ENCODE results near the gene IFI27.
"Not testable (repeated sequence)": the region's sequence is repeated elsewhere in the genome, so short reads cannot be mapped to it uniquely, and the experiment has no call there.

IFI27 gene

GRCh38 chr14:94126800-94127199, 16.3 kb downstream of the IFI27 start:
- DNase-seq: no peak

- DNase-seq: no peak
These were observed 16.8 kb downstream of the IFI27 start for GRCh38 chr14:94127330-94127729.

DNA sequence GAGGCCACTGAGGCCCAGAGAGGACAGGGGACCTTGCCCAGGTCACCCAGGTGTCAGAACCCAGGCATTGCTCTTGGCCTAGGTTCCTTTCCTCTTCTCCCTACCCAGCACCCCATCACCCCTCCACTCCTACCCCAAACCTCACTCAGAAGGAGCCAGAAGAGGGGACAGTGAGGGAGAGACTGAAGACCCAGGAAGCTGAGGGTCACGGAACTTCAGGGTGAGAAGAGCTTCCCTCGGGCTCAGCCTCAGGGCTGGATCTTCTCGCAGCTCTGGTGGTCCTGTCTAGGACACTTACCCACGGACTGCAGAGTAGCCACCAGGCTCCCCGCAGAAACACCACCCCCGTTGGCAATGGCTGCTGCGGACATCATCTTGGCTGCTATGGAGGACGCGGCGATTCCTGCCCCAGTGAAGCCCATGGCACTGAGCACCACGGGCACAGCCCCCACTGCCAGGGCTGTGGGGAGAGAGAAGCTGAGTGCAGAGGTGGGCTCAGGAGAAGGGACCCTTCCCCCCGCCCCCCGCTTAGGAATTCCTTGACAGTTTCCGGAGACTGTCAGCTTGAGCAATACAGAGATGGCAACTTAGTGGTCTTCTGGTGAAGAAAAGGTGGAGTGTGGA, 17.8 kb downstream of the IFI27 start:
- DNase-seq: no peak

DNA sequence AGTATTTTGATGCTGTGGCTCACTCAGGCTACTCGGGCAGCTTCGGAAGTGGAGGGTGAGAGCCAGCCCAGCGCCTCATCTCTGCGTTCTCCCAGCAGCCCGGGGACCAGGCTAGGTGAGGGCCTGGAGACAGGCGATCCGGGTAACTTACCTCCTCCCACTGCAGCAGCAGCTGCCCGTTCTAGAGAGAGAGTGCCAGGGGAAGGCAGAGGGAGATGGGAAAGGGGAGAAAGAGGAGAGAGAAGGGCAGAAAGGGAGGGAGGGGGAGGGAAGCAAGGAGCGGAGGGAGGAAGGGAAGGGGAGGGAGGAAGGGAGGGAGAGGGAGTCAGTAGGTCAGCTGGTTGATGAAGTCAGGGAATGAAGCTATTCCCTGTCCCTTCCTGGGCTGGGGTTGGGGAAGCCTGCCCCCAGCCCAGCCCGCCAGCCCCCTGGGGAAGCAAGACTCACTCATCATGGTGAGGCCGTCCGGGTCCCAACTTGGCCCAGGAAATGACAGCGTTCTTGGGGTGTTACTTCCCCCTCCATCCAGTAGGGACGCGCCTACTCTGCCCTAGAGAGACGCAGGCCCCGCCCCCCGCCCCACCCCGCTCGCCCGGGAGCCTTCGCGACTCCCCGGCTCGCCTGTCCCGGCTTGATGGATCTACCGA, 18.7 kb downstream of the IFI27 start, which contains the start of gene IFI27L2:
Gene IFI27L2, minus strand, starts transcription at position 494 of the 647 bp plus-strand sequence. Its CDS starts 40 bp downstream, at position 454.
- peak; percentile 13 to 27 for DNase-seq

DNA sequence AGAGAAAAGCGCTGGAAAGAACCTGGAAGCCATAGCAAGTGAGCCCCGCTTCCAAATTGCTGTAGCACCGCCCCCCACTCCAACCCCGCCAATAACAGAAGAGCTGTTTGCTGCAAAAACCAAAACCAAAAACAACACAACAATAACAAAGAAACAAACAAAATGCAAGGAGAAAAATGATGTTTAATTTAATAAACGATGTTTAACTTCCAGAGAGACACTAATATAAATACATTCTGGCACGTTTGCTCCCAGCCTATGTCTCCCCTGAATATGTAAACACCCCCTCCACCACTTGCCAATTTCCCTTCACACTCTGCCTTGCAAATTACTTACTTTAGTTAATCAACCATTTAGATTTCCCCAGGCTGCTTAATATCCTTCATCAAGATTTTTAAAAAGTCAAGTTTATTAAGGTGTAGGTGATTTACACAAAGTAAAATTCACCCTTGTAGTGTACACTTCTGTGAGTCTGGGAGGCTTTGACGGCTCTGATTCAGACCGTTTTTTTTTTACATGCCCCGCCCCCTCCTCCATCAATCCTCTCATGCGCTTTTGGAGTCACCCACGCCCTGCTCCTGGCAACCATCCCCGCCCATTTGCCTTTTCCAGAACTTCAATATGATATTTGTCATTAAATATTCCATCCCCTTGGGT, 19.4 kb downstream of the IFI27 start:
- no peak for DNase-seq

GRCh38 chr14:94132285-94132887, 21.9 kb downstream of the IFI27 start:
- peak; percentile 44 to 59 for DNase-seq

- no peak for DNase-seq
These were observed 24.9 kb downstream of the IFI27 start for GRCh38 chr14:94135476-94135875.

- peak; percentile 38 to 66 for DNase-seq
These were observed 26.2 kb downstream of the IFI27 start for GRCh38 chr14:94136575-94137331.

DNA sequence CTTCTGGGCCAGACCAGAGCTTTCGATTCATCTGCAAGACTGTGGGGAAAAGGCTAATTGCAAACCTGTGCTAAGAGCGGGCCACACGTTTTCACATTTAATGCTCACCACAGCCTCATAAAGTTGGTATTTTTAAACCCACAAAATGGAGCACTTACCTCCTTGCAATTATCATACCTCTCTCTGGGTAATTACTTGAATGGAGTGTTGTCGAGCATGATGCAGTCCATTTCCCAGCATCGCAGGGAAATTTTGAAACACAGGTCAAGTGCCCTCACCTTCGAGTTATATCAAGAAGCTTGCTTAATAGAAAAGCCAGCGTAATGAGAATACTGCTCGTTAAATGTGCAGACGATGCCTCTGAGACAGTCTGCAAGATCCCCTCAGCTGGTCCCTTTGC, 27.7 kb downstream of the IFI27 start:
- peak; percentile 27 to 65 for DNase-seq

DNA sequence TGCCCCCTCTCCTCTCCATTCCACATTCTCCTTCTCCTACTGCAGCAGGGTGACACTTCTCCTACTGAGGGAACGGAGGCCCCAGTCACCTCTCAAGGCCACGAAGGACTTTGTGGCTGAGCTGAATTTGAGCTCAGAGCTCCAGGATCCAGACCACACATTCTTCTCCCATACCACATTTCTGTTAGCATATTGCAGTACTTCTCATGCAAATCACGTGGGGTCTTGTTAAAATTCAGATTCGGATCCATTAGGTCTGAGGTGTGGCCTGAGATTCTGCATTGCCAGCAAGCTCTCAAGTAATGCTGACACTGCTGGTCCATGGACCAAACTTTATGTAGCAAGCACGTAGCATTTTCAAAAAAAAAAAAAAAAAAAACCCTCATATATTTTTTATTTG, 28.5 kb downstream of the IFI27 start:
- DNase-seq: no peak

DNA sequence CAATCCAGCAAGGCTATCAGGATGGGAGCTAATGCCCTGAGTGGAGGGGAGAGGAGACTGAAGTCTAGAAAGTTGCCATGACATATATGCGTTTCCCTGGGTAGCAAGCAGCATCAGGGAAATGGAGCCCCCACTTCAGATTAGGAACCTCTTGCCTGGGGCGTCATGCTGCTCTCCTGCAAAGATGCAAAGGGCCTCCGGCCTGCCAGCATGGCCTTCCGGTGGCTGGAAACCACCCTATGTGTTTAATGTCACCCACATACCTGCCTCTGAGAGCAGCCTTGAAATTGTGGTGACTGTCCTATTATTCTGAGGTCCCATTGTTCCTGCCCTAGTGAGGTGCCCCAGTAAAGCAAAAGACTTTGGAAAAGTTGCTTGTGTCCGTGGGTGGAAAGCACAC, 28.9 kb downstream of the IFI27 start:
- no peak for DNase-seq

DNA sequence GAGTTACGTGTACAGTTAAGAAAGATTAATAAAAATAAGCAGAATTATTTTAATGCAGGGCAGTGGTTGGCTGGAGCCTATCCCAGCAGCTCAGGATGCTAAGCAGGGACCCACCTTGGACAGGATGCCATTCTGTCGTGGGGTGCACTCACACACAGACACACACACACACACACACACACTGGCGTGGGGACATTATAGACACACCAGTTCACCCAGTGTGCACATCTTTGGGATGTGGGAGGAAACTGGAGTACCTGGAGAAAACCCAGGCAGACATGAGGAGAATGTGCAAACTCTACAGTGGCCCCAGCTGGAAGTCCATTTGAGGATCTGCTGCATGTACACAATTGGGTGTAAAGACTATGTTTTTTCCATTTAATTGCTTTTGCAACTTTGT, 31.7 kb downstream of the IFI27 start:
- no peak for DNase-seq

- DNase-seq: no peak
These were observed 32.3 kb downstream of the IFI27 start for GRCh38 chr14:94142836-94143235.

GRCh38 chr14:94143239-94143638, 32.7 kb downstream of the IFI27 start:
- DNase-seq: no peak

DNA sequence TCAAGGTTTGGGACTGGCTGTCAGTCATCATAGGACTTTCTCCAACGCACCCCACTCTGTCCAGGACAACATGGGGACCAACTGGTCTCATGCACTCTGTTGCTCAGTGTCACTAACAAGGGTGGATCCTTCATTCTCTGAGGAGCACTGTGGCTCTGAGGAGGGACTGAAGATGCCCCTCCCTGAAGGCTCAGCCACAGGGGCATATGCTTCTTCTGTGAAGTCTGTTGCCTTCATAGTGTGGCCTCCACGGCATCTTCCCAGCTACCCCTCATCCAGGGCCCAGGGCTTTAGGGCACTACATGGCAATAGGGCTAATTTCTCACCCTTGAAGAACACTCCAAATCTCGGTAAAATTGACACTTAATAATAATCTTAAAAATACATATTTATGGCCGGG, 33.2 kb downstream of the IFI27 start:
- no peak for DNase-seq

GRCh38 chr14:94144765-94145164, 34.2 kb downstream of the IFI27 start:
- no peak for DNase-seq

GRCh38 chr14:94145902-94146527, 35.5 kb downstream of the IFI27 start:
- DNase-seq: no peak

- DNase-seq: no peak
These were observed 42.1 kb downstream of the IFI27 start for GRCh38 chr14:94152676-94153075.

DNA sequence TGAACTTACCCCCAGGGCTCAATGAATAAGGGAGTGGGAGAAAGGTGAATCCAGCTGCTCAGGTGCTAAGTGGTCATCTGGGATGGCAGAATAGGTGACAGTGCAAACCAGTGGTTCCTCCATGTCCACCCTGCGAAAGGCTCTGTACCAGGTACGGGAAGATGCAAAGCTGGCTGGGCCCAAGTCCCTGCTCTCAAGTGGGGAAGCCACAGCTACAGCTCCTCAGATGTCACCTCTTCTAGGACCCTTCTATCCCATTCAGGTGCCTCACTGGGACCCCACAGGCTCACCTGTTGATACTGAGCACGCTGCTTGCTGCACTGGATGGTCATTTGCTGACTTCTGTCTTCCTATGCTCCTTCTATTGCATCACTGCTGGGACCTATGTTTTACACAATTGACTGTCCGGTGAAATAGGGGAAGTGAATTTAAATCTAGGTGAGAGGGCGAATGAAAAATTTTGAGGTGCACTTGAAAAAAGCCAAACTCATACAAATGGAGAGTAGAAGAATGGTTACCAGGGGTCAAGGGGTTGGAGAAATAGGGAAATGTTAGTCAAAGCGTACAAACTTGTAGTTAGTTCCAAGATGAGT, 43.3 kb downstream of the IFI27 start:
- no peak for DNase-seq

- not testable (repeated sequence) for DNase-seq
These were observed 45.6 kb downstream of the IFI27 start for GRCh38 chr14:94156143-94156542.

DNA sequence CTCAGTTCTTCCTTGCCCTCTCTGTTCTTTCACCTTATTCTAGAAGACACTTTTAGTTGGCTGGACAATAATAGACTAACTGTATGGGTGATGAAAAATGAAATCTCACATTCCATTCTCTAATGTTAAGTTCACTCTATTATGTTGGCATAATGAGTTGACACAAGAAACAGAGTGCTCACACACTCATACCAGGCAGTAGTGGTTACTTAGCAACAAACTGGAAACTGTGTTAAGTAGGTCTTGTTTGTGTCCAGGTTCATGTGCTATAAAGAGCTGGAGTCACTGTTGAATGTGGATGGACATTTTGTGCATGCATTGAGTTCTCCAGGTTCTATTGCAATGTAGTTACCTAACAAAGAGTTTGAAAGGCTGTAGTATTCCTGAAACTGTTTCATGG, 46.7 kb downstream of the IFI27 start:
- no peak for DNase-seq

GRCh38 chr14:94158239-94158883, 47.8 kb downstream of the IFI27 start:
- DNase-seq: no peak
